ENCODE data around the gene GREM2. TPM values are rescaled to one million over a fixed set of nuclear protein-coding genes. Genes with fewer than 3 reads are reported as not detected.

The GREM2 gene
- total and polyA plus RNA-seq, 10 donors, result 0.22 to 1.5 (median 0.69) TPM

- 77 to 90% (median 80%) methylated on average over 3 of the region's 3 CpGs for whole genome bisulfite sequencing, 5 donors
- intact Hi-C loops (cut with DNase I; ENCODE audit: low total_unique reads), result no loop called here
Measured at GRCh38 chr1:240591564-240591963, 20.4 kb downstream of the GREM2 start.

GRCh38 chr1:240591078-240591477 is 20.9 kb downstream of the GREM2 start:
- H3K36me3 ChIP-seq, result no peaks in the 10 kb centered on the region
- TF ChIP-seq, protein P1, sequence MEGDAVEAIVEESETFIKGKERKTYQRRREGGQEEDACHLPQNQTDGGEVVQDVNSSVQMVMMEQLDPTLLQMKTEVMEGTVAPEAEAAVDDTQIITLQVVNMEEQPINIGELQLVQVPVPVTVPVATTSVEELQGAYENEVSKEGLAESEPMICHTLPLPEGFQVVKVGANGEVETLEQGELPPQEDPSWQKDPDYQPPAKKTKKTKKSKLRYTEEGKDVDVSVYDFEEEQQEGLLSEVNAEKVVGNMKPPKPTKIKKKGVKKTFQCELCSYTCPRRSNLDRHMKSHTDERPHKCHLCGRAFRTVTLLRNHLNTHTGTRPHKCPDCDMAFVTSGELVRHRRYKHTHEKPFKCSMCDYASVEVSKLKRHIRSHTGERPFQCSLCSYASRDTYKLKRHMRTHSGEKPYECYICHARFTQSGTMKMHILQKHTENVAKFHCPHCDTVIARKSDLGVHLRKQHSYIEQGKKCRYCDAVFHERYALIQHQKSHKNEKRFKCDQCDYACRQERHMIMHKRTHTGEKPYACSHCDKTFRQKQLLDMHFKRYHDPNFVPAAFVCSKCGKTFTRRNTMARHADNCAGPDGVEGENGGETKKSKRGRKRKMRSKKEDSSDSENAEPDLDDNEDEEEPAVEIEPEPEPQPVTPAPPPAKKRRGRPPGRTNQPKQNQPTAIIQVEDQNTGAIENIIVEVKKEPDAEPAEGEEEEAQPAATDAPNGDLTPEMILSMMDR (IDR thresholded peaks at IDR 0.05 in 8 of 11, conservative IDR thresholded peaks at IDR 0.05 in 3 of 11), result no peak
- no peak for TF ChIP-seq POLR2AphosphoS5 (IDR thresholded peaks at IDR 0.05)
- TF ChIP-seq POLR2A (IDR thresholded peaks at IDR 0.05), result no peak
- H3K9me3 ChIP-seq, result no peaks in the 10 kb centered on the region
- H3K27me3 ChIP-seq (replicated peaks in 1 of 7), result no peaks in the 10 kb centered on the region
- H3K4me3 ChIP-seq, result no peak overlapping the region
- 72 to 86% (median 79%) methylated on average over 5 of the region's 5 CpGs for WGBS, 5 donors
- H3K27ac ChIP-seq, result no peak overlapping the region
- intact Hi-C loops (cut with DNase I; ENCODE audit: low total_unique reads), result no loop called here
- DNase-seq, result no peak
- H3K4me1 ChIP-seq, result no peaks in the 10 kb centered on the region

More at GRCh38 chr1:240591564-240591963, 20.4 kb downstream of the GREM2 start:
- DNase-seq, result no peak
- H3K36me3 ChIP-seq, result no peaks in the 10 kb centered on the region
- no peak for TF ChIP-seq POLR2A (IDR thresholded peaks at IDR 0.05)
- TF ChIP-seq, protein P1 (IDR thresholded peaks at IDR 0.05 in 8 of 11, conservative IDR thresholded peaks at IDR 0.05 in 3 of 11), result no peak
- TF ChIP-seq POLR2AphosphoS5 (IDR thresholded peaks at IDR 0.05), result no peak
- H3K9me3 ChIP-seq, result no peaks in the 10 kb centered on the region
- H3K27ac ChIP-seq, result no peak overlapping the region
- no peaks in the 10 kb centered on the region for H3K4me1 ChIP-seq
- no peak overlapping the region for H3K4me3 ChIP-seq
- H3K27me3 ChIP-seq (replicated peaks in 1 of 7), result no peaks in the 10 kb centered on the region

DNA sequence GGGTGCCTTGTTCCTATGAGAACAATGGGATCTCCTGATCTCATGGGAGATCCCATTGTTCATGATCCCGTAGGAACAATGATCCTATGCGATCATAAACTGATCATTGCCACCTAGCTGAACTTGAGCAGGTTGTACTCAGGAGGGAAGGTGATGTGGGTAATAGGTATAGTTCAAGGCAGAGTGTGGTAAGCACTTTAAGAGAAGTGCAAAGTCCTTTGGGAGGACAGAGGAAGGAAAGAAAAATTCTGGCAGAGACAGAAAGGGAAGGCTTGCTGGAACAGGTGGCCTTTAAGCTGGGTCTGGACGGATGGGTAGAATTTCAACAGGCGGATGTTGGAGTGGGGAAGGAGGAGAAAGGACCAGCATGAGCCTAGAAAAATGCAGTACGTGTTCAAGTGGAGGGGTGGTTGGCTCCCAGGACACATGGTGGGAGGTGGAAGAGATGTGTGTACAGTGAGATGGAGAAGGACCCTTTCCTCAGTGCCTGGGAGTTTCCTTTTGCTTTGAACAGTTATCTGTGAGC is 22.3 kb downstream of the GREM2 start:
- no peak overlapping the region for H3K27ac ChIP-seq
- H3K36me3 ChIP-seq, result no peaks in the 10 kb centered on the region
- TF ChIP-seq POLR2A (IDR thresholded peaks at IDR 0.05), result no peak
- TF ChIP-seq, protein P1 (IDR thresholded peaks at IDR 0.05 in 8 of 11, conservative IDR thresholded peaks at IDR 0.05 in 3 of 11), result no peak
- no peak for TF ChIP-seq POLR2AphosphoS5 (IDR thresholded peaks at IDR 0.05)
- H3K27me3 ChIP-seq (replicated peaks in 1 of 7), result no peaks in the 10 kb centered on the region
- H3K9me3 ChIP-seq, result no peaks in the 10 kb centered on the region
- no peak overlapping the region for H3K4me3 ChIP-seq
- no peak for DNase-seq
- intact Hi-C loops (cut with DNase I; ENCODE audit: low total_unique reads), result no loop called here
- 86 to 95% (median 88%) methylated on average over 5 of the region's 5 CpGs for WGBS, 5 donors
- no peaks in the 10 kb centered on the region for H3K4me1 ChIP-seq

DNA sequence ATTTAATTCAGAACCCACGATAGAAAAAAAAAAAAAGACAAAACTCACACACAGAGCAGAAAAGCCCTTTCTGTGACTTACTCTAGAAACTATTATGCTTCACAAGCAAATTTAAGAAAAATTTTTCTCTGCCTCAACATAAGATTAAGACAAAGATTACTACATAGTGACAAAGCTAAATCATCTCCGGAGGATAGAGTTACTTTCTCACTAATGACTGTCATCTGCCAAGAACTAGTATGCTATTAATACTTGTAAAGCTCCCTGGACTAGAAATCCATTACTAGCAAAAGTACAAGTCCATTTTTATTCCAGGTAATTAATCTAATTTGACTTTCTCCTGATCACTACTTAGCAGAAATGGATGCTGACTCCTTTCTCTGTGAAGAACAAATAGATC is 25.9 kb downstream of the GREM2 start:
- intact Hi-C loops (cut with DNase I; ENCODE audit: low total_unique reads), result no loop called here
- H3K9me3 ChIP-seq, result no peaks in the 10 kb centered on the region
- no peak for DNase-seq
- H3K27ac ChIP-seq, result no peak overlapping the region
- H3K36me3 ChIP-seq, result no peaks in the 10 kb centered on the region
- no peaks in the 10 kb centered on the region for H3K4me1 ChIP-seq
- TF ChIP-seq, protein P1 (IDR thresholded peaks at IDR 0.05 in 8 of 11, conservative IDR thresholded peaks at IDR 0.05 in 3 of 11), result no peak
- no peak for TF ChIP-seq POLR2A (IDR thresholded peaks at IDR 0.05)
- H3K27me3 ChIP-seq (replicated peaks in 1 of 7), result no peaks in the 10 kb centered on the region
- 78 to 92% (median 85%) methylated on average over 2 of the region's 2 CpGs for WGBS, 5 donors
- H3K4me3 ChIP-seq, result no peak overlapping the region
